ENCODE measurements around the gene KLHL22.
"Not testable (repeated sequence)": the region's sequence is repeated elsewhere in the genome, so short reads cannot be mapped to it uniquely, and the experiment has no call there.

GRCh38 chr22:20415699-20416098 lies 79.9 kb downstream of the KLHL22 start:
- not testable (repeated sequence) for TF ChIP-seq CTCF (IDR thresholded peaks at IDR 0.05 in 4 of 5, conservative IDR thresholded peaks at IDR 0.05 in 1 of 5); POLR2A (IDR thresholded peaks at IDR 0.05)

All from gastrocnemius medialis (tissue), 4 donors.